A549 (cell line): ENCODE data around the gene SMOC1. TPM values are rescaled to one million over a fixed set of nuclear protein-coding genes. Genes with fewer than 3 reads are reported as not detected.
A peak's percentile ranks its signal among the peaks of the same experiment; 100 is the strongest.

ENCODE experiments used
- ATAC-seq, 2 experiments: fragments of 200-7000 bp in 1 of 2; fragments of >200 bp in 1 of 2; cut with Nextera tagmentation in 1 of 2; cut with Tn5 transposase in 1 of 2; 3 replicates each; pipeline versions ENCODE4 v1.8.0 to v1.9.1; 2018 to 2020; ENCODE audit warnings: mild to moderate bottlenecking in 1 of 2, moderate library complexity in 1 of 2
- CTCF ChIA-PET: fragments of 300-600 bp; sonication (Branson Sonifier 250); formaldehyde crosslinking; extraction: SDS; loops from one replicate; lab custom pipeline; 2021; ENCODE audit warnings: antibody characterized with exemption, inconsistent platforms; lab: Yijun Ruan, JAX
- POLR2A ChIA-PET: fragments of 350-600 bp; formaldehyde crosslinking; extraction: SDS; loops from one replicate; lab custom pipeline; 2021; ENCODE audit warnings: antibody characterized with exemption, inconsistent platforms; lab: Yijun Ruan, JAX
- DNase-seq, 2 experiments: peaks; one replicate each; pipeline versions ENCODE4 v3.0.0 to v3.0.0-alpha.2; 2011 to 2016; ENCODE audit warnings: low read depth in 1 of 2, low spot score in 1 of 2
- FAIRE-seq: peaks from 2 replicates; lab custom pipeline; 2011; peaks lifted over from hg19 to GRCh38; lab: Jason Lieb, UNC
- H3K27ac ChIP-seq, 2 experiments: fragments of >200 bp; sonication (Bioruptor Twin); formaldehyde crosslinking; 3 replicates each; pipeline ENCODE4 v1.5.1; 2016 to 2017
- H3K4me1 ChIP-seq: fragments of >200 bp; sonication (Bioruptor Twin); formaldehyde crosslinking; 3 replicates; pipeline ENCODE4 v1.6.1; 2016
- H3K4me2 ChIP-seq: fragments of >200 bp; sonication (Bioruptor Twin); formaldehyde crosslinking; 3 replicates; pipeline ENCODE4 v1.6.1; 2016
- H3K4me3 ChIP-seq: fragments of >200 bp; sonication (Bioruptor Twin); formaldehyde crosslinking; 3 replicates; pipeline ENCODE4 v1.5.1; 2016
- H3K9me3 ChIP-seq: fragments of >200 bp; sonication (Bioruptor Twin); formaldehyde crosslinking; 3 replicates; pipeline ENCODE4 v1.6.1; 2016
- ATOH8 ChIP-seq: fragments of 250-450 bp; sonication (Bioruptor Pico); IDR thresholded peaks from 2 replicates; pipeline ENCODE4 v1.5.0; 2020; ENCODE audit warnings: low read depth, mild to moderate bottlenecking, moderate library complexity
- CBX8 ChIP-seq: fragments of 200-600 bp; sonication (generic); IDR thresholded peaks from 2 replicates; pipeline ENCODE4 v1.6.1; 2016
- FOSL2 ChIP-seq, 2 experiments: fragments of 450-650 bp in 1 of 2; fragments of >200 bp in 1 of 2; sonication (Bioruptor Twin) in 1 of 2; formaldehyde crosslinking; IDR thresholded peaks; 2 replicates each; pipeline versions ENCODE4 v1.5.0 to v1.6.1; 2016 to 2020; ENCODE audit warnings: mild to moderate bottlenecking in 1 of 2, moderate library complexity in 1 of 2
- HEYL ChIP-seq: fragments of 250-450 bp; sonication (Bioruptor Pico); IDR thresholded peaks from 2 replicates; pipeline ENCODE4 v1.8.0; 2021; ENCODE audit warnings: mild to moderate bottlenecking, moderate library complexity
- HOXB13 ChIP-seq: fragments of 250-450 bp; sonication (Bioruptor Pico); IDR thresholded peaks from 2 replicates; pipeline ENCODE4 v1.5.0; 2020; ENCODE audit warnings: low read depth, mild to moderate bottlenecking, moderate library complexity
- HOXB5 ChIP-seq: fragments of 250-450 bp; sonication (Bioruptor Pico); IDR thresholded peaks from 2 replicates; pipeline ENCODE4 v1.5.0; 2020; ENCODE audit warnings: mild to moderate bottlenecking, moderate library complexity
- JUN ChIP-seq, 2 experiments: fragments of >200 bp; sonication (Bioruptor Twin); formaldehyde crosslinking; IDR thresholded peaks; 2 replicates in 1 of 2; 3 replicates in 1 of 2; pipeline ENCODE4 v1.6.1; 2016 to 2017
- NR3C1 ChIP-seq: fragments of >200 bp; sonication (Bioruptor Twin); formaldehyde crosslinking; IDR thresholded peaks from 3 replicates; pipeline ENCODE4 v1.6.1; 2017
- RNF2 ChIP-seq: fragments of 200-600 bp; sonication (generic); IDR thresholded peaks from 2 replicates; pipeline ENCODE4 v1.6.1; 2016; ENCODE audit warnings: low read depth, mild to moderate bottlenecking, antibody characterized with exemption, moderate library complexity, borderline replicate concordance
- ZC3H11A ChIP-seq: fragments of 450-650 bp; IDR thresholded peaks from 2 replicates; pipeline ENCODE4 v1.6.1; 2014; ENCODE audit warnings: antibody characterized with exemption, mild to moderate bottlenecking
- WGBS: methylation state at CpG from one replicate; pipeline ENCODE4 v1.1.6; 2017; ENCODE audit errors: missing lambda C conversion rate; 5-methylcytosine and 5-hydroxymethylcytosine counted together
- polyA plus RNA-seq, 4 experiments: library from polyadenylated mRNA; depleted of rRNA in 3 of 4; stranded (reverse); fragments of >200 nt; fragmentation: RNase III in 1 of 4; extraction: RNeasy Plus Mini Kit Qiagen cat#74134 plus additional on column Dnase treatment in 1 of 4; gene quantifications; 2 replicates in 3 of 4; 3 replicates in 1 of 4; pipeline ENCODE4 v1.2.3, GENCODE V29; 2011 to 2017
- TF ChIP-seq, protein P1 (sequence below): fragments of 150-350 bp; IDR thresholded peaks from 2 replicates; pipeline ENCODE4 v1.6.1; 2014; ENCODE audit warnings: low read depth, mild to moderate bottlenecking, low read length

The SMOC1 gene
- polyA plus RNA-seq, 2 of the 4 experiments (the other 2 are of a cell fraction): 12.2 to 18.4 TPM

DNA sequence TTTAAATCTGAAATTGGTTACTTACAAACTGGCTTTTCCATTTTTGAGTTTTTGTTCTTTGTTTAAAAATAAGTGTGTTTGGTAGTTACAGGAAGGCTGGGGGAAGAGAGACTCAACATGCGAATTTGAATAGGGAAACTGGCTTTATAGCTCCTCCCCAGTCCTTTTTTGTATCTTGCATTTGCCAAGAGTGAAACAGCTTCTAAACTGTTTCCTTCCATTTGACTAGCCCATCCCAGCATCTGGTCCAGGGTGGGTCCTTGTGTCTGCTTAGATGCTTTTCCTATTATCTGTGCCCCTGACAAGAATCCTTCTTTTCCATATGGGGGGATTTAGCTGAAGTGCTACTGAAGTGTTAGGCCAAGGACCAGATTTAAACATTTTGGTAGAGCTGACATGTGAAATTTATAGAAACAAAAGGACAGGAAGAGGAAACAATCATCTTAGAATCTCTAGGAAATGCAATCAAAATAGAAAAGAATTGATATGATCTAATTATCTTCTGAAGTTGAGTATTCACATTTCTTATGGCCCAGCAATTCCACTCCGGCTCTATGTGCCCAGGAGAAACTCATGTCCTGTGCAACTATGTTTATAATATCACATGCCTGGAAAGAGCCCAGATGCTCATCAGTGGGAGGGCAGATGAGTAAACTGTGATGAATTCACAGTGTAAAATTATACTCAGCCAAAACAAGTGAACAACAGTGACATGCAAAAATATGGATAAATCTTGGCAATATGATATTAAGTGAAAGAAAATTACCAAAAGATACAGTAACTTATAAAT, 7.4 kb downstream of the SMOC1 start (continued):
- TF ChIP-seq NR3C1 (no peak), FOSL2 (IDR thresholded peaks at IDR 0.05) (no peak), FOSL2 (CRISPR knock-in tag; IDR thresholded peaks at IDR 0.05) (no peak)

- H3K27ac ChIP-seq: peak overlapping the region; percentile 55 to 70
- WGBS: 64% methylated on average over 9 of the region's 9 CpGs
- peaks cover 8% of the 10 kb centered on the region; the same call in 1 of the 3 replicates for H3K9me3 ChIP-seq
- ATAC-seq: peak; percentile 75 to 82
- H3K4me2 ChIP-seq: peak overlapping the region; percentile 47
- FAIRE-seq: no peak
- no peak for TF ChIP-seq FOSL2 (IDR thresholded peaks at IDR 0.05)
- peak; percentile 14; the same call in 1 of the 2 replicates for TF ChIP-seq FOSL2 (CRISPR knock-in tag; IDR thresholded peaks at IDR 0.05)
- TF ChIP-seq CBX8: no peak
- no peak overlapping the region for H3K4me3 ChIP-seq
- DNase-seq: no peak
- H3K4me1 ChIP-seq: peaks cover 24% of the 10 kb centered on the region
- POLR2A ChIA-PET: interaction anchor here (2.0 kb wide), 1 partner anchor 9 kb away, joined by 8 read pairs; the partner anchor contains the start of gene SMOC1
- CTCF ChIA-PET: interaction anchor here (0.9 to 2.1 kb wide), 5 partner anchors 8 to 140 kb away, joined by 3 to 9 read pairs (median 8); partner anchors contain the start of gene SMOC1
Observed at GRCh38 chr14:69887740-69888657, 8.8 kb downstream of the SMOC1 start.

DNA sequence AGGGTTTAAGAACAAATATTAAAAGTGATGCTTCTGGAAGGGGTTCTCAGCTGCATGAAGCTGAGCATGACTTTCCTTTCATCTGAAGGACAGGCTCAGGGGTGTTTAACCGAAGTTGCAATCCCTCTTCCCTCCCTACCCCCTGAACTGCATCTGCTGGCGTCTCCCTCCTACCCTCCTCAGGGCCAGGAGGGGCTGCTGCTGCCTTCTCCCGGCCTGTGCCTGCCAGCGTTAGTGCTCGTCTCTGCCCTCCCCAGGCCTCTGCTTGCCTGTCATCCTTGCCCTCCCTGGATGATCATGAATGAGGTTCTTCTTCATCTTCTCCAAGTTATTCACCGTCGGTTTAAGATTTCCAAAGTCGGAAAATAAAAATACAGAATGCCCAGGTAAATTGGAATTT, 12.2 kb downstream of the SMOC1 start:
- no peak for ATAC-seq
- FAIRE-seq: no peak
- Histone ChIP-seq H3K27ac (no peak overlapping the region), H3K4me2 (no peak overlapping the region)
- ChIA-PET CTCF (interaction anchor here (1.3 to 1.4 kb wide), 3 partner anchors 9 to 38 kb away, joined by 3 to 4 read pairs (median 4); no protein-coding TSS in a partner anchor), POLR2A (no interaction called here)
- WGBS: 73% methylated on average over 8 of the region's 8 CpGs
- TF ChIP-seq HOXB5 (CRISPR knock-in tag): no peak
- no peak for TF ChIP-seq JUN (IDR thresholded peaks at IDR 0.05)
- TF ChIP-seq ZC3H11A: no peak
- no peak for TF ChIP-seq HOXB13 (CRISPR knock-in tag)
- TF ChIP-seq, protein P1, sequence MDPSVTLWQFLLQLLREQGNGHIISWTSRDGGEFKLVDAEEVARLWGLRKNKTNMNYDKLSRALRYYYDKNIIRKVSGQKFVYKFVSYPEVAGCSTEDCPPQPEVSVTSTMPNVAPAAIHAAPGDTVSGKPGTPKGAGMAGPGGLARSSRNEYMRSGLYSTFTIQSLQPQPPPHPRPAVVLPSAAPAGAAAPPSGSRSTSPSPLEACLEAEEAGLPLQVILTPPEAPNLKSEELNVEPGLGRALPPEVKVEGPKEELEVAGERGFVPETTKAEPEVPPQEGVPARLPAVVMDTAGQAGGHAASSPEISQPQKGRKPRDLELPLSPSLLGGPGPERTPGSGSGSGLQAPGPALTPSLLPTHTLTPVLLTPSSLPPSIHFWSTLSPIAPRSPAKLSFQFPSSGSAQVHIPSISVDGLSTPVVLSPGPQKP: no peak
- TF ChIP-seq RNF2: no peak
- no peak for TF ChIP-seq ATOH8 (CRISPR knock-in tag)
- TF ChIP-seq, all 56 proteins: peak for 0
- DNase-seq: no peak
- peaks cover 14% of the 10 kb centered on the region; the same call in 2 of the 3 replicates for H3K9me3 ChIP-seq
- H3K4me1 ChIP-seq: peaks cover 21% of the 10 kb centered on the region
- H3K4me3 ChIP-seq: no peak overlapping the region

DNA sequence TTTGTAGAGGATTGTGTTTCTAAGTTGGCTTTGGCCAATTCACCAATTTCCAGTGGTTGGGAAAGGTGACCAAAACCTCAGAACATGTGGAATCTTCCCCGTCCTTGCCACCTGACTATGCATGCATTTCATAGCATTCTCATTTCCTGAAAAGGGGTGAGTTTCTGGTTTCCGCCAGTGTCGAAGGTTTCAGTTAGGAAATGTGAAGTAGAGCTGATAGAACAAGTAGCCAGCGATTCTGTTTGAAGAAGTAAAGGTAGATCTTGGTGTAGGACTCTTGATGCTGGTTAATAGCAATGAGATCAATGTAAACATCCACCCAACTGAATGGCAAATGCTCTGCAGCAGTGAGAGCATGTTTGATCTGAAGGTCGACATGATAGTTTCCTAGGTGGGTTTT, 15.9 kb downstream of the SMOC1 start:
- H3K4me3 ChIP-seq: no peak overlapping the region
- 39% methylated on average over 5 of the region's 5 CpGs for WGBS
- TF ChIP-seq HEYL: no peak
- TF ChIP-seq, protein P1: no peak
- H3K4me2 ChIP-seq: no peak overlapping the region
- no peak for DNase-seq
- no peak for FAIRE-seq
- POLR2A ChIA-PET: no interaction called here
- CTCF ChIA-PET: interaction anchor here (1.2 to 1.7 kb wide), 3 partner anchors 14 to 118 kb away, joined by 3 to 4 read pairs (median 4); no protein-coding TSS in a partner anchor
- H3K27ac ChIP-seq: no peak overlapping the region
- ATAC-seq: no peak
- no peaks in the 10 kb centered on the region for H3K4me1 ChIP-seq
- peaks cover 18% of the 10 kb centered on the region; the same call in 2 of the 3 replicates for H3K9me3 ChIP-seq
